ENCODE data around the gene DNAJC10.

The DNAJC10 gene

DNA sequence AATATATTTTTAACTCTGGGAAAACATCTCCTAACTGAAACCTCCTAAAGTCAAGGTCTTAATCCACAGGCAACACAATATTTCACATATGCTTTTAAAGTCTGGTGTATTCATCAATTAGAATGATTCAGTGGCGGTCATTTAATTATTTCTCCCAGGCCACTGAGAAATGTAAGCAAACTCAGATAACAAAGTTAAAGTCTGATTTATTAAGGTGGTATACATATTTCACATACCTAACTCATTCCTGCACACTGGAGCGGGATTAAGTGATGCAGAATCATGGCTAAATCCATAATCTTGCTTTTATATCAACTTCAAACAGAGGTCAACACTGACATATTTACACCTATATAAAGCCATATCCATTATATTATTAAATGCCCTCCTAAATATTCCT, 106.7 kb downstream of the DNAJC10 start:
- Histone ChIP-seq H4K20me1 (ENCODE audit: control insufficient read depth, insufficient read depth, low read depth, low read length) (no peaks in the 10 kb centered on the region), H3F3A (ENCODE audit: control insufficient read depth, insufficient read depth) (no peaks in the 10 kb centered on the region), H3K9me3 (ENCODE audit: control insufficient read depth, insufficient read depth, low read length) (no peaks in the 10 kb centered on the region), H3K36me3 (ENCODE audit: control insufficient read depth, low read length) (no peaks in the 10 kb centered on the region), H3K79me2 (ENCODE audit: control insufficient read depth, low read length) (no peaks in the 10 kb centered on the region), H3K4me1 (ENCODE audit: control insufficient read depth, low read length) (no peaks in the 10 kb centered on the region), H3K27ac (ENCODE audit: low read depth, low read length) (no peak overlapping the region), H3K27me3 (ENCODE audit: control insufficient read depth, low read length) (no peaks in the 10 kb centered on the region), H3K9me2 (replicated peaks; ENCODE audit: control insufficient read depth, low read length) (no peaks in the 10 kb centered on the region), H3K4me3 (ENCODE audit: low read length) (no peak overlapping the region), H3K4me2 (ENCODE audit: low read length) (no peak overlapping the region)
- TF ChIP-seq, protein P1, sequence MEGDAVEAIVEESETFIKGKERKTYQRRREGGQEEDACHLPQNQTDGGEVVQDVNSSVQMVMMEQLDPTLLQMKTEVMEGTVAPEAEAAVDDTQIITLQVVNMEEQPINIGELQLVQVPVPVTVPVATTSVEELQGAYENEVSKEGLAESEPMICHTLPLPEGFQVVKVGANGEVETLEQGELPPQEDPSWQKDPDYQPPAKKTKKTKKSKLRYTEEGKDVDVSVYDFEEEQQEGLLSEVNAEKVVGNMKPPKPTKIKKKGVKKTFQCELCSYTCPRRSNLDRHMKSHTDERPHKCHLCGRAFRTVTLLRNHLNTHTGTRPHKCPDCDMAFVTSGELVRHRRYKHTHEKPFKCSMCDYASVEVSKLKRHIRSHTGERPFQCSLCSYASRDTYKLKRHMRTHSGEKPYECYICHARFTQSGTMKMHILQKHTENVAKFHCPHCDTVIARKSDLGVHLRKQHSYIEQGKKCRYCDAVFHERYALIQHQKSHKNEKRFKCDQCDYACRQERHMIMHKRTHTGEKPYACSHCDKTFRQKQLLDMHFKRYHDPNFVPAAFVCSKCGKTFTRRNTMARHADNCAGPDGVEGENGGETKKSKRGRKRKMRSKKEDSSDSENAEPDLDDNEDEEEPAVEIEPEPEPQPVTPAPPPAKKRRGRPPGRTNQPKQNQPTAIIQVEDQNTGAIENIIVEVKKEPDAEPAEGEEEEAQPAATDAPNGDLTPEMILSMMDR (IDR thresholded peaks at IDR 0.05; ENCODE audit: low read depth, low read length, poor library complexity, severe bottlenecking) = no peak
- no peak for TF ChIP-seq EZH2phosphoT487 (IDR thresholded peaks at IDR 0.05; ENCODE audit: borderline replicate concordance, low read length)

DNA sequence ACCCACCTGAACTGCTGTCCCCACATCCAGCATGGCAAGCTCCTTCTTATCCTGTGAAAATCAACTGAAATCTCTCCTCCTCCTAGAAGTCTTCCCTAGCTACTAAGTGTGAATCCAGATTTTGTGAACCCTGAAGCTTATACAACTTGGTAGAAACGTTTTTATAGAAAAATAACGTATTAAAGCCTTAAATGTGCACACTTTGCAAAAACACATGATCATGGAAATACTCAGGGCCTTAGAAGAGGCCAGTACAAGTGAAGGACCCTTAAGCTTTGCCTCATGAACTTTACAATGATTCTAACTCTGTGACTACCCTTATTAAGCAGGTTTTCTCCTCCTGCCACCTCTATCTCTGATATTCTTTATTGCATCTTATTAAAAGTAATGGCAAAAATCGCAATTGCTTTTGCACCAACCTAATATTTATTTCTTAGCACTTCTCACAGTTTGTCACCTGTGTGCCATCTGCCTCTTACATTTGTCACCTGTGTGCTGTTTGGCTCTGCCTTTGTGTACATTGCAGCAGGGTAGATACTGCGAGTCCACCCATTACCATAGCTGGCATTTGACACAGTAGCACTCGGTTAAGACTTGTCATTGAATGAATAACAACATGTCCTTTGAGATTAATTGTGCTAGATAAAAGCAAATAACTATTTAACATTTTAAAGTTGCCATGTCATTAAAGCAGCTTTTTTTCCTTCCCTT, 108.2 kb downstream of the DNAJC10 start:
- no peaks in the 10 kb centered on the region for H3K9me2 ChIP-seq (replicated peaks; ENCODE audit: control insufficient read depth, low read length)
- no peak overlapping the region for H3K4me2 ChIP-seq (ENCODE audit: low read length)
- no peak overlapping the region for H3K4me3 ChIP-seq (ENCODE audit: low read length)
- TF ChIP-seq EZH2phosphoT487 (IDR thresholded peaks at IDR 0.05; ENCODE audit: borderline replicate concordance, low read length) = no peak
- TF ChIP-seq, protein P1 (IDR thresholded peaks at IDR 0.05; ENCODE audit: low read depth, low read length, poor library complexity, severe bottlenecking) = no peak
- no peaks in the 10 kb centered on the region for H3K9me3 ChIP-seq (ENCODE audit: control insufficient read depth, insufficient read depth, low read length)
- no peaks in the 10 kb centered on the region for H3F3A ChIP-seq (ENCODE audit: control insufficient read depth, insufficient read depth)
- H3K27me3 ChIP-seq (ENCODE audit: control insufficient read depth, low read length) = no peaks in the 10 kb centered on the region
- H4K20me1 ChIP-seq (ENCODE audit: control insufficient read depth, insufficient read depth, low read depth, low read length) = no peaks in the 10 kb centered on the region
- H3K4me1 ChIP-seq (ENCODE audit: control insufficient read depth, low read length) = no peaks in the 10 kb centered on the region
- H3K36me3 ChIP-seq (ENCODE audit: control insufficient read depth, low read length) = no peaks in the 10 kb centered on the region
- H3K27ac ChIP-seq (ENCODE audit: low read depth, low read length) = no peak overlapping the region
- no peaks in the 10 kb centered on the region for H3K79me2 ChIP-seq (ENCODE audit: control insufficient read depth, low read length)

DNA sequence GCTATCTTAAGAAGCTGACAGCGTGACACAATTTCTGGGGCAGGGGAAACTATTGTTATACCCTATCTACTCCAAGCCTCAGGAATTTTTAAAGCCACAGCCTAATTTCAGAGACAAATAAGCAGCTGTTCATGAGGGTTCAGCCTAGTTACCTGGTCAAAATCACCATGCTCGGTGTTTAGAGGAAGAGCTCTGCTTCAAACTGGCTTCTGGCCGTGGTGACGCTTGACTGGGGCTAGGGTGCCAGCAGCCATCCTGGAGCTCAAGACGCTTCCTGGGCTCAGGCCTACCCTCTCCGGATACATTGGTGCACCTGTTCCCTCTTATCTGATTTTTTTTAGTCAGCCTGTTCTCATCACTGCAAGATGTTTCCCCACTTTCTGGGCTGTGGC, 108.7 kb downstream of the DNAJC10 start:
- H3K4me3 ChIP-seq (ENCODE audit: low read length) = no peak overlapping the region
- no peaks in the 10 kb centered on the region for H3K36me3 ChIP-seq (ENCODE audit: control insufficient read depth, low read length)
- H3K4me2 ChIP-seq (ENCODE audit: low read length) = no peak overlapping the region
- no peaks in the 10 kb centered on the region for H4K20me1 ChIP-seq (ENCODE audit: control insufficient read depth, insufficient read depth, low read depth, low read length)
- no peak for TF ChIP-seq EZH2phosphoT487 (IDR thresholded peaks at IDR 0.05; ENCODE audit: borderline replicate concordance, low read length)
- TF ChIP-seq, protein P1 (IDR thresholded peaks at IDR 0.05; ENCODE audit: low read depth, low read length, poor library complexity, severe bottlenecking) = no peak
- H3K4me1 ChIP-seq (ENCODE audit: control insufficient read depth, low read length) = no peaks in the 10 kb centered on the region
- H3F3A ChIP-seq (ENCODE audit: control insufficient read depth, insufficient read depth) = no peaks in the 10 kb centered on the region
- H3K9me2 ChIP-seq (replicated peaks; ENCODE audit: control insufficient read depth, low read length) = no peaks in the 10 kb centered on the region
- H3K9me3 ChIP-seq (ENCODE audit: control insufficient read depth, insufficient read depth, low read length) = no peaks in the 10 kb centered on the region
- no peaks in the 10 kb centered on the region for H3K27me3 ChIP-seq (ENCODE audit: control insufficient read depth, low read length)
- H3K27ac ChIP-seq (ENCODE audit: low read depth, low read length) = no peak overlapping the region
- H3K79me2 ChIP-seq (ENCODE audit: control insufficient read depth, low read length) = no peaks in the 10 kb centered on the region

Data from DOHH2 (cell line).